ENCODE measurements around the gene FTO.

Gene FTO

DNA sequence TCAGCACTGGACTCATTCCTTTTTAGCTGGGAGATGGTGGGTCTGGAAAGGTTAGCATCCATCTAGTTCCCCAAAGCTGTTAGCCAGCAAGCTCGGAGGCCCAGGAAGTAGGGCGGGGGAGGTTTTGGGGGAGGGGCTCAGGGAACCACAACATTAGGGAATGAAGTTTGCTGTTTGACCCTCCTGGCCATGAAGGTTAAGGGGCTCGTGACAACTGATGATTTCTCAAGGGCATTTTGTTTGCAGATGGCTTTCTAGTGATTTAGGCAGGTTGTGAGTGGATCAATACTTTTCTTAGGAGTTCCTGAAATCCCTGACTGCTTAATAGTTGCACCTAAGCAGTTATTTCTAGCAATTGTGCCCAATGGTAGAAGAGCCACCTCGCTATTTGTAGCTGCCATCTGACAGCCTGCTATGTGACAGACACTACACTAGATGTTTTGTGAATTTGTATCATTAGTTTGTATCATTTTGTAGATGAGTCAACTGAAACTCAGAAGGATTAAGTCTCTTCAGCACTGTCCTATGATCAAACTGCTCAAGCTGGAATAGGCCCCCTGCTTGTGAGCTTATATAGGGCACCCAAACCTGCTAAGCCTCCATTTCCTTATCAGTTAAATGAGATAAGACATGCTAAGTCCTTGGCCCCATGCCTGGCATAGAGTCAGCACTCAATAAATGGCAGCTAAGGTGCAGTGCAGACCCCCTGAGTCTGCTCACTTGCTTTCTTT, 436.3 kb downstream of the FTO start:
- DNase-seq, result no peak

GRCh38 chr16:54140788-54141136, 436.8 kb downstream of the FTO start:
- DNase-seq, result no peak

GRCh38 chr16:54142787-54143186, 438.8 kb downstream of the FTO start:
- DNase-seq, result no peak

DNA sequence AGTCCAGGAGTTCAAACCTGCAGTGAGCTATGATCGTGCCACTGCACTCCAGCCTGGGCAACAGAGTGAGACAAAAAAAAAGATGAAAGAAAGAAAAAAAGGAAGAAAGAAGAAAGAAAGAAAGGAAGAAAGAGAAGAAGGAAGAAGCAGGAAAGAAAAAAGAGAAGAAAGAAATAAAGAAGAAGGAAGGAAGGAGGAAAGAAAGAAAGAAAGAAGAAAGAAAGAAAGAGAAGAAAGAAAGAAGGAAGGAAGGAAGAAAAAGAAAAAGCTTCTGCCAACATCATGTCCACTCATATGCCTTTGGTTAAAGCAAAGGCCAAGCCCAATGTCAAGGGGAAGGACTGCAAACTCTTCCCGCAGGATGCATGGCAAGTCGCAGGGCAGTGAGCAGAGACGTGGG, 439.5 kb downstream of the FTO start:
- DNase-seq, result no peak

DNA sequence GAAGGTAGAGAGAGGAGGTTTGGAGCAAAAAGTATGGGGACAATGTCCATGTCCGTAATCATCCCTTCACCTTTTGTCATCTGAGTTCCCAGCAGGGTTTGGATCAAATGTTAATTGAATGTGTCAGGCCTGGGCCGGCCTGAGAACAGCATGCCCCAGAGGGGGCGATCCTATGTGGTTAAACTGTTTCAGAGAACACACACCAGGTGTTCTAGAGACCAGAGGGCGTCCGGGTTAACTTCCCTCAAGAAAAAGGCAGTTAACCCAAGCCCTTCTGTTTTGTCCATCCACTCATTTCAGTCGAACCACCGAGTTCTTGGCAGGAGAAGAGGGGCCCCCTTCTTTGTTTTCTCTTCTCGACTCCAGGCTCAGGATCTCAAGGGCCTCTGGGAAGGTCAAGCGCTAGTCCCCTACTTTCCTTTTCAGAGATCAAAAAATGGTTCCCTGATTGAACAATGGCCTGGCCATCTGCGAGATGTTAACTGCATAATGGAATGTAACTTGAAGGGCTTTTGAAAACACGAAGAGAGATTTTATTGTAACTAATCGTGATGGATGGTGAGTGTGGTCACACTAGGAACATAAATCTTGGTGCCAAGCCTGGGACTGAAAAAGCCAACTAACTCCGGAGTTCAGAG, 440.1 kb downstream of the FTO start:
- no peak for DNase-seq

GRCh38 chr16:54144572-54144947, 440.6 kb downstream of the FTO start:
- no peak for DNase-seq

DNA sequence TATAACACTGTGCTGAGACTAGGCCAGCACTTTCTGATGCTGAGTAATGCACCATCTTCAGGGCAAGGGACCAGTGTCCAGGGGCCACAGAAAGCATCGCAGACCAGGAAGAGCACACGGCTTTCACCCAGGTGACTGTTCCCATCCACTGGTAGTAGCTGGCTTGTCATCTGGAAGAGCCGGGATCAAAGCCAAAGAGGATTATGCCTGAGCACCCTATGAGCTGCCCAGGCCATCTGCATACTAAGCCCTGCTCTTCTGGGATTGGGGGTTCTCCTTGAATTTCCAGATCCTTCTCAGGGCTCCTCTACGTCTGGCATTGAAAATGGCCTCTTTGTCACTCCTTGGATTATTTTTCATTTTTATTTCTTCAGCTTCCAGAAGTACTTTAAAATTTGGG, 441.9 kb downstream of the FTO start:
- DNase-seq, result no peak

GRCh38 chr16:54148974-54149373, 445.0 kb downstream of the FTO start:
- DNase-seq, result no peak

DNA sequence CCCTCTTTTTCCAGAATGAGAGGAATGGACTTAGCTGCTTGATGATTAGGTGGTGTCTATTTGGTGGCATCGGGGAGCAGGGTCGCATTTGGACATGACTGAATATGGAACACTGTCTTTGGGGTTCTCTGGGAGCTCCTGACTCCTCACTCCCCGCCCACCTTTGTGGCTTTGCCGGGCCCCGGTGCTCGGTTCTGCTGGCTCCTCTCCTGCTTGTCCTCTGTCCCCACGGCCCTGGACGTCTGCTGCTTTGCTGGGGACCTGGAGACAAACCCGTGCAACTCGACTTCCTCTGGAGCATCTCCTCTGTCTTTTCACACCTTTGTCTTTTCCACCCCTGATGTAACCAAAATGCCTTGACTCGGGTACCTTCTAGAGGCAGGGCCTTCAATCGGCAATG, 446.9 kb downstream of the FTO start:
- DNase-seq, result no peak

GRCh38 chr16:54152362-54153239, 448.6 kb downstream of the FTO start:
- DNase-seq, result no peak

- no peak for DNase-seq
Observed at GRCh38 chr16:54153240-54153934, 449.4 kb downstream of the FTO start.

DNA sequence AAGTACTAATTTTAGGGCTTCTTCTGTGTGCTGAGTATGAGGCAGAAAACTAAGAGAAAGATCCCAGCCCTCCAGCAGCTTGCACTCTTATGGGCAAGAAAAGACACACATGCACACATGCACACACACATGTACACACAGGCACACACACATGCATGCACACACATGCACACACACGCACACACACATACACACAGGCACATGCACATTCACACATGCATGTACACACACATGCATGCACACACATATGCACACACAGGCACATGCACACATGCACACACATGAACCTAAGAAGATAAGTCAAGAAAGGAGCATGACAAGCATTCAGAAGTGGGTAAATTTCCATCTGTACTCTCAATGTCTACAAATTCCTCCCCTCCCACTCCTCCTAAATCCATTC, 452.4 kb downstream of the FTO start:
- DNase-seq, result no peak

DNA sequence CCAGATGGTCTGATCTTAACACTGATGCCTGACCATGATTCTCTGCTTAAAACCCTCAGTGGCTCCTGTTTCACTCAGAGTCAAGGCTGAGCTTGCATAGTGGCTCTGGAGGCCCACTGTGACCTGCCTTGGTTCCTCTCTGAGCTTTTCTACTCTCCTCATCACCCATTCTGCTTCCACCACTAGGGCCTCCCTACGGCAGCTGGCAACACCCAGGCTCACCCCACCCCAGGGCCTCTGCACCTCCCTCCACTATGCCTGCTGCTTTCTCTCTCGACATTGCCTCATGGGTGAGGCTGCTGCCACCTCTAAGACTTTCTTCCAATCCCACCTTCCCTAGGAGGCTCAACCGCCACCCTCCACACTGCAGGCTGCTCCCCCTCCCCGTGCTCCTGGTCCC, 455.0 kb downstream of the FTO start:
- no peak for DNase-seq

DNA sequence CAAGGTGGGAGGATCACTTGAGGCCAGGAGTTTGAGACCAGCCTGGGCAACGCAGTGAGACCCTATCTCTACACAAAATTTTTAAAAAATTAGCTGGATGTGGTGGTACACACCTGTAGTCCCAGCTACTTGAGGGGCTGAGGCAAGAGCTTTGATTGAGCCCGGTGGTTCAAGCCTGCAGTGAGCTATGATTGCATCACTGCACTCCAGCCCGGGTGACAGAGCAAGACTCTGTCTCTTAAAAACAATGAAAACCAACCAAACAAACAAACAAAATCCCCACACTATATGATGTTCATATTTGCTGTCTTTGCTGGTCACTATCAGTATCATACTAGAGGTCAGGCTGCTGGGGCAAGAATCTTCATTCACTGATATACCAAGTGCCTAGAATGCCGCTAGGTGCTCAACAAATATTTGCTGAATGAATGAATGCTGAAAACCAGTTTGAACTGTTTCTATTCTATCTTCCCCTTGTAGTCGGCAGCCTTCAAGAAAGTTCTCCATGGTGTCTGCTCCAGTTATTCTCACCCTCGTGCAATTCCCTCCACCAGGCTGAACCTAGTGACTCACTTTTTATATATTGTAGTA, 455.6 kb downstream of the FTO start:
- no peak for DNase-seq

DNA sequence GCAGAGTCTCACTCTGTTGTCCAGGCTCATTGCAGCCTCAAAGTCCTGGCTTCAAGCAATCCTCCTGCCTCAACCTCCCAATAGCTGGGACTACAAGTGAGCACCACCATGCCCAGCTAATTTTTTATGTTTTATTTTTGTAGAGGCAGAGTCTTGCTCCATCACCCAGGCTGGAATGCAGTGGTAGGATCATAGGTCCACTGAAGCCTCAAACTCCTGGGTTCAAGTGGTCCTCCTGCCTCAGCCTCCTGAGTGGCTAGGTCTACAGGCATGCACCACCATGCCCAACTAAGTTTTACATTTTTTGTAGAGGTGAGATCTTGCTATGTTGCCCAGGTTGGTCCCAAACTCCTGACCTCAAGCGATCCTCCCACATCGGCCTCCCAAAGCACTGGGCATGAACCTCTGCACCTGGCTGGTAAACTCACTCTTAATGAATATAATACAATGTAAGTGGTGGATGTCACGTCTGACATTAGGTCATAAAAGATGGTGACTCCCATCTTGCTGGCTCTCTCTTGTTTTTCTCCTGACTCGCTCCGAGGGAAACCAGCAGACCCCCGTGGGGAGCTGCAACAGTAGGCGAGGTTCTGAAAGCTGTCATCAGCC, 456.4 kb downstream of the FTO start:
- DNase-seq, result no peak

DNA sequence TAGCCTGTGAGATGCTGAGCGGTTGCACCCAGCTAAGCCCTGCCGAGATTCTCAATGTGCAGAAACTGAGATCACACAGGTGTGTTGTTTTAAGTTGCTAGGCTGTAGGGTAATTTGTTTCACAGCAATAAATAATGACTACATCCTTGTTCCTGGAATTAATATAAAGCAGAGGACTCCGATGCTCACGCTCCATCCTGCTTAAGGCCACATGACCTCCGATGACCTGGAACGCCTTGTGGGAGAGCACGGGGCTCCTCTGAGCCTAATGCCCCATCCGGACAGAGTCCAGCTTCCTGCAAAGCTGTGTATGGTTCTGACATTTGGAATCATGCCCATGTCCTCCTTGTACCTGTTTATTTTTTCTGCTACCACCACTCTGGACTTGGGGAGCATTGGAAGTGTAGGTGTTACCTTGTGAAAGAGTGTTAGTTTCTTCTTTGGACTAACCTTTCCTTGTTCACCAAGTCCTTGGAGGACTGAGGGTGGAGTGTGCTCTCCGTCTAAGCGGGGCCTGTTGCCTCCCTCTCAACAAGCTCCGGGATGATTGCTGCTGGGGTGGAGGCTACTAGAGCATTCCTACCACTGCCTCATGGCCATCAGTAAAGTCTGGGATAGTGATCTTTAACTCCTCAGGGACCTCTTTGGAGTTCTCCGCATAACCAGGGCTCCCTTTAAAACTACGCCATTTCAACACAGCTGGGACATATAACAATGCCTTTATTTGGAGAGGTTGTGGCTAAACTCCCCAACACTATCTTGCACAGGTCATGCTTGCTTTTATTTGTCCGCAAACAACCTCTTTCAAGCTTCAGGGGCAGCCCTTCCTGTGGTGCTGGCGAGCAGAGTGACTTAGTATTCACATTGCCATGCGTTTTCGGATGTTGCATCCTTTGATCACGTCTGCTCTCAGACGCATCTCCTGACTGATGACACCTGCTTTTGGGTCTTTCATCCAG, 457.3 kb downstream of the FTO start:
- no peak for DNase-seq

- no peak for DNase-seq
Observed at GRCh38 chr16:54163197-54163843, 459.4 kb downstream of the FTO start.

DNA sequence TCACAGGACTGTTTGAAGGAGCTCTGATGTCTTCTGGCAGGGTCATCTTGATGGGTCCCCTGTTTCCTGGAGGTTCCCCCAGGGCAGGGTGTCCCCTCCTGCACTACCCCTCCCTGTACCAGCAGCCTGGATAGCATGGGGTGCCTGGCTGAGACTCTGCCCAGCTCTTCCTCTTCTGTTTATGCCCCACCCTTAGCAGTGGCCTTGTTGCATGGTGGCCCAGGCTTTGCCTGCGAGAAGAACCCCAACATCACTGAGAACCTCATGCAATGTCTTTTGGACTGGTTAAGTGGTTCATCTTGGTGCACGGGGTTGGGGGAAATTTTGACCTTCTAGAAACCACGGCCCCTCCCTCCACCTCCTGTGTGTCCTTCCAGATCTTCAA, 460.8 kb downstream of the FTO start:
- DNase-seq, result no peak

DNA sequence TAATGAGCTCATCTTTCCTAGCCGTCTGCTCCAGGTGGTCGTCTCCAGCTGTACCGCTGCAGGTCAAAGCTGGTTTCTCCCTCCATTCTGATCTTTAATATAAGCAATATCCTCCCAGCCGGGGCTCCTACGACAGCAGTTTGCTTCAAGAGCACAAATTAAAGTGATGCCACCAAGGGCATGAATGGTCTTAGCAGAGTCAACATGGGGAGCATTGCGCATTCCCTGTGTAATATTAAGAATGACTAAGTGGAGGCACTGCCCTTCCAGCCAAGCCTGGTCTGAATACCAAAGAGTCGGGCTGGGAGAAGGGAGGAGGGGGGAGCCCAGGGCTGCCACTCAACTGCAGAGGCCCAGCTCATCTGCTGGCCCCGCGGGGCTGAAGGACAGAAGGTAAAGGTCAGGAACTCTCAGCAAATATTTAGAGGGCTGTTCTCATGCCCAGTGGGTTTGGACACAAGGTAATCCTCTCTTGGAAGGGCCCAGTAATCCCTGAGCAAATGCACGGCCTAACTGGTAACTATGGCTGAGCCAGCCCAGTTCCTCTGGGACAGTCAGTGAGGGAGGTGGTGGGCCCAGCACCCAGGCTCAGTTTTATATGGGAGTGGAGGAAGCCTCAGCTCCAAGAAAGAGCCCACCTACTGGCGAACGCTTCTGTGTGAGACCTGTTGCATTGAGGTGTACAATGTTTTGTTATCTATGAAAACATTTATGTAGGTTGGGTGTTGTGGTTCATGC, 461.4 kb downstream of the FTO start:
- DNase-seq, result no peak

Measured in activated naive CD4-positive, alpha-beta T cell treated with Interleukin-2 at 50 U/mL for 16 hours (primary cell).